ENCODE measurements around the gene FTCD. TPM values are rescaled to one million over a fixed set of nuclear protein-coding genes. Genes with fewer than 3 reads are reported as not detected.

Gene FTCD
- total RNA-seq, 2 donors from 2014 or later: 0.24 TPM; not detected in 1

- H3K36me3 ChIP-seq: peaks cover 61% of the 10 kb centered on the region
- DNase-seq (ENCODE audit: low spot score): no peak
- no peaks in the 10 kb centered on the region for H3K9me3 ChIP-seq
- H3K27ac ChIP-seq: no peak overlapping the region
- H3K27me3 ChIP-seq: no peaks in the 10 kb centered on the region
- TF ChIP-seq CTCF (IDR thresholded peaks at IDR 0.05): no peak
- H3K4me3 ChIP-seq: no peak overlapping the region
- no peaks in the 10 kb centered on the region for H3K4me1 ChIP-seq
These were observed 44.3 kb upstream of the FTCD start for GRCh38 chr21:46199436-46200373.

- Histone ChIP-seq H3K27me3 (no peaks in the 10 kb centered on the region), H3K9me3 (no peaks in the 10 kb centered on the region), H3K4me1 (no peaks in the 10 kb centered on the region), H3K36me3 (peaks cover 68% of the 10 kb centered on the region), H3K4me3 (no peak overlapping the region), H3K27ac (no peak overlapping the region)
- no peak for DNase-seq (ENCODE audit: low spot score)
- no peak for TF ChIP-seq CTCF (IDR thresholded peaks at IDR 0.05)
These were observed 41.4 kb upstream of the FTCD start for GRCh38 chr21:46196733-46197132.

GRCh38 chr21:46195595-46196195 lies 40.3 kb upstream of the FTCD start:
- H3K36me3 ChIP-seq: peaks cover 70% of the 10 kb centered on the region
- no peak overlapping the region for H3K4me3 ChIP-seq
- no peak for DNase-seq (ENCODE audit: low spot score)
- H3K27me3 ChIP-seq: no peaks in the 10 kb centered on the region
- no peaks in the 10 kb centered on the region for H3K9me3 ChIP-seq
- no peak for TF ChIP-seq CTCF (IDR thresholded peaks at IDR 0.05)
- H3K27ac ChIP-seq: no peak overlapping the region
- peaks cover 0 to 10% of the 10 kb centered on the region in 2 donors for H3K4me1 ChIP-seq

- Histone ChIP-seq H3K4me1 (peaks cover 0 to 21% of the 10 kb centered on the region in 2 donors), H3K27me3 (no peaks in the 10 kb centered on the region), H3K4me3 (no peak overlapping the region), H3K36me3 (peaks cover 68% of the 10 kb centered on the region), H3K9me3 (no peaks in the 10 kb centered on the region), H3K27ac (no peak overlapping the region)
- no peak for TF ChIP-seq CTCF (IDR thresholded peaks at IDR 0.05)
- DNase-seq (ENCODE audit: low spot score): no peak
These were observed 39.3 kb upstream of the FTCD start for GRCh38 chr21:46194374-46195334.

- Histone ChIP-seq H3K36me3 (peaks cover 62% of the 10 kb centered on the region), H3K27ac (no peak overlapping the region), H3K4me1 (peaks cover 0 to 28% of the 10 kb centered on the region in 2 donors), H3K4me3 (no peak overlapping the region), H3K9me3 (no peaks in the 10 kb centered on the region), H3K27me3 (no peaks in the 10 kb centered on the region)
- no peak for DNase-seq (ENCODE audit: low spot score)
- no peak for TF ChIP-seq CTCF (IDR thresholded peaks at IDR 0.05)
These were observed 38.5 kb upstream of the FTCD start for GRCh38 chr21:46193829-46194373.

Measured in right atrium auricular region (tissue), 2 donors.